Peyer's patch (tissue), 4 donors: Measurements from ENCODE around the gene VAMP2. TPM values are rescaled to one million over a fixed set of nuclear protein-coding genes. Genes with fewer than 3 reads are reported as not detected.

Experiments
- DNase-seq, 3 donors: peaks; one replicate each; pipeline ENCODE4 v3.0.0-alpha.2; 2017 to 2019
- H3K27ac ChIP-seq, 4 donors: fragments of 200-600 bp; sonication (generic); one replicate each; pipeline ENCODE4 v1.5.1; 2016 to 2019
- H3K27me3 ChIP-seq, 2 donors: fragments of 200-600 bp; sonication (generic); one replicate each; pipeline ENCODE4 v1.5.1; 2019
- H3K36me3 ChIP-seq, 3 donors: fragments of 200-600 bp; sonication (generic); one replicate each; pipeline ENCODE4 v1.5.1; 2016 to 2019
- H3K4me1 ChIP-seq, 4 donors: fragments of 200-600 bp; sonication (generic); one replicate each; pipeline ENCODE4 v1.5.1; 2016 to 2019
- H3K4me3 ChIP-seq, 4 donors: fragments of 200-600 bp; sonication (generic); 1 replicate in 3 of 4; 2 replicates in 1 of 4; pipeline ENCODE4 v1.5.1; 2016 to 2019; ENCODE audit warnings: mild to moderate bottlenecking in 1 of 4
- H3K9me3 ChIP-seq, 4 donors: fragments of 200-600 bp; sonication (generic); one replicate each; pipeline ENCODE4 v1.5.1; 2016 to 2019; ENCODE audit warnings: mild to moderate bottlenecking in 1 of 4
- CTCF ChIP-seq, 6 experiments: fragments of 450-650 bp in 4 of 6; fragments of 200-600 bp in 2 of 6; sonication (generic) in 1 of 6; IDR thresholded peaks; one replicate each; pipeline ENCODE4 v1.5.1; 2017 to 2019; ENCODE audit warnings: antibody characterized with exemption in 6 of 6, mild to moderate bottlenecking in 3 of 6, moderate library complexity in 1 of 6
- POLR2A ChIP-seq, 2 donors: fragments of 450-650 bp; IDR thresholded peaks; one replicate each; pipeline ENCODE4 v1.5.1; 2017; ENCODE audit warnings: antibody characterized with exemption in 2 of 2, mild to moderate bottlenecking in 2 of 2, moderate library complexity in 2 of 2
- total RNA-seq, 4 donors: library from RNA; depleted of rRNA; stranded (reverse); fragments of >200 nt; gene quantifications; one replicate each; pipeline ENCODE4 v1.1.0, GENCODE V29; 2016

Gene VAMP2
- total RNA-seq, 4 donors from 2014 or later = 10.7 to 40.2 (median 32.4) TPM

DNA sequence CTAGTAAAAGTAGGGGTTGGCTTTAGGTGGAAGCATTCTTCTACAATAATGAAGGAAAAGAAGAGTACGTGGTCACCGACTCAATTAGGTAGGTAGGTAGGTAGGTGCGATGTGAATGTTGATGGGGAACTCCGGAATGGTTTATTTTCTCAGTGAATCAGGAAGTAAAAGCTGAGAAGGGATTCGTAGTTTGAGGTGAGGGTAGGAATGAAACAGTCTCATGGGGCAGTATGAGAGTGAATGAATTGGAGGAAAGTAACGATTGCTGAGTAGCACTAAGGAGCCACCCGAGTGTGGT is 24.4 kb downstream of the VAMP2 start:
- peaks cover 0 to 41% (median 0%) of the 10 kb centered on the region in 3 donors for H3K36me3 ChIP-seq
- H3K9me3 ChIP-seq = no peaks in the 10 kb centered on the region
- peak overlapping the region; percentile 28 to 48 (median 38) for H3K4me3 ChIP-seq
- peaks cover 0 to 19% (median 1%) of the 10 kb centered on the region in 4 donors for H3K4me1 ChIP-seq
- H3K27ac ChIP-seq = peak overlapping the region; percentile 81 to 89 (median 86)
- DNase-seq = no peak
- H3K27me3 ChIP-seq = no peaks in the 10 kb centered on the region
- TF ChIP-seq CTCF (IDR thresholded peaks at IDR 0.05) (no peak), POLR2A (IDR thresholded peaks at IDR 0.05) (no peak)

- Histone ChIP-seq H3K27me3 (no peaks in the 10 kb centered on the region), H3K9me3 (no peaks in the 10 kb centered on the region), H3K4me1 (peaks cover 0 to 19% (median 1%) of the 10 kb centered on the region in 4 donors), H3K36me3 (peaks cover 0 to 36% (median 0%) of the 10 kb centered on the region in 3 donors), H3K4me3 (peak overlapping the region; percentile 28 to 48 (median 38)), H3K27ac (peak overlapping the region; percentile 81 to 89 (median 86))
- TF ChIP-seq POLR2A (IDR thresholded peaks at IDR 0.05) (no peak), CTCF (IDR thresholded peaks at IDR 0.05) (no peak)
- peak in 2 of 3 donors; percentile 50 to 55 for DNase-seq
These were observed 24.9 kb downstream of the VAMP2 start for GRCh38 chr17:8137645-8138373.

GRCh38 chr17:8133941-8134340 is 28.8 kb downstream of the VAMP2 start:
- no peak for DNase-seq
- H3K4me1 ChIP-seq = peaks cover 0 to 9% (median 0%) of the 10 kb centered on the region in 4 donors
- TF ChIP-seq CTCF (IDR thresholded peaks at IDR 0.05) (no peak), POLR2A (IDR thresholded peaks at IDR 0.05) (no peak)

DNA sequence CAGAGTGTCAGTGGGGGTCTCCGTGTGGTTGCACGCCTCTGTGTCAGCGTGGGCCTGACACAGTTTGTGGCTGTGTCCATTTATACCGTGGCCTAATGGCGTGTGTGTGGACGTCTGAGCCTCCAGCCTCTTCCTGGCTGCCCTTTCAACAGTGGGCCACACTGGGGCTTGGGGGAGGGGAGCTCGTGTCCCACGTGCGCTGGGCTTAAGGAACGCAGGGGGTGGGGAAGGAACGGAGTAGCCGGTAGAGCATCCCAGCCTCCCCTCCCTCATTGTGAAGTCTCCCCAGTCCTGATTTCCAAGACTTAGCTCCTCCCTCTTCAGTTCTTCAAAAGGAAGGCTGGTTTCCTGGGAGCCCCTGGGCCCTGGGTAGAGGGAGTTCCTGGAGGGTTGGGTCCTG is 29.3 kb downstream of the VAMP2 start:
- Histone ChIP-seq H3K27ac (no peak overlapping the region), H3K9me3 (no peaks in the 10 kb centered on the region), H3K4me1 (peaks cover 0 to 7% (median 0%) of the 10 kb centered on the region in 4 donors), H3K4me3 (no peak overlapping the region), H3K36me3 (no peaks in the 10 kb centered on the region), H3K27me3 (no peaks in the 10 kb centered on the region)
- no peak for DNase-seq
- no peak for TF ChIP-seq CTCF (IDR thresholded peaks at IDR 0.05)
- no peak for TF ChIP-seq POLR2A (IDR thresholded peaks at IDR 0.05)

More at GRCh38 chr17:8133941-8134340, 28.8 kb downstream of the VAMP2 start:
- Histone ChIP-seq H3K27ac (no peak overlapping the region), H3K9me3 (no peaks in the 10 kb centered on the region), H3K36me3 (no peaks in the 10 kb centered on the region), H3K4me3 (no peak overlapping the region), H3K27me3 (no peaks in the 10 kb centered on the region)

DNA sequence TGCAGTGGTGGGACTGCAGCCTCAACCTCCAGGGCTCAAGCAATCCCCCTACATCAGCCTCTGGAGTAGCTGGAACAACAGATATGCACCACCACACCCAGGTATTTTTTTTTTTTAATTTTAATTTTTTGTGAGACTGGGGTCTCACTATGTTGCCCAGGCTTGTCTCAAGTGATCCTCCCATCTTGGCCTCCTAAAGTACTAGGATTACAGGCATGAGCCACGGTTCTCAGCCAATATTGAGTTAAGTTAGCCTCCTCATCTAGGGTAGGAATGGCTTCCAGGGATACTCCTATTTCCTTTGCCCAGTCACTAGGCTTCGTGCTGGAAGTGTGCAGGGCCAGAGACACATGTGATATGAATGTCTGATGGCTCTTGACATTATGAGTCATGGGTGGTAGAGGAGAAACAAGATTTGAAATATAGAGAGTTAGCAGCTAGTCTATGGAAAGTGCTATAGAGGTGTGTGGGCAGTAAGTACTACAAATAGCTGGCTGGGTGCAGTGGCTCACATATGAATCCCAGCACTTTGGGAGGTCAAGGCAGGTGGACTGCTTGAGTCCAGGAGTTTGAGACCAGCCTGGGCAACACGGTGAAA is 30.8 kb downstream of the VAMP2 start:
- Histone ChIP-seq H3K27ac (no peak overlapping the region), H3K9me3 (no peaks in the 10 kb centered on the region), H3K4me1 (no peaks in the 10 kb centered on the region), H3K36me3 (no peaks in the 10 kb centered on the region), H3K4me3 (no peak overlapping the region), H3K27me3 (no peaks in the 10 kb centered on the region)
- TF ChIP-seq CTCF (IDR thresholded peaks at IDR 0.05) (no peak), POLR2A (IDR thresholded peaks at IDR 0.05) (no peak)
- DNase-seq = no peak
